GOT3 (cell line): Measurements from ENCODE around the gene ZC4H2.
"Not testable (repeated sequence)": the region's sequence is repeated elsewhere in the genome, so short reads cannot be mapped to it uniquely, and the experiment has no call there.

Source experiments
- DNase-seq: peaks from one replicate; lab custom pipeline; 2025; ENCODE audit warnings: mixed read lengths; lab: John Stamatoyannopoulos, UW

Gene ZC4H2, protein sequence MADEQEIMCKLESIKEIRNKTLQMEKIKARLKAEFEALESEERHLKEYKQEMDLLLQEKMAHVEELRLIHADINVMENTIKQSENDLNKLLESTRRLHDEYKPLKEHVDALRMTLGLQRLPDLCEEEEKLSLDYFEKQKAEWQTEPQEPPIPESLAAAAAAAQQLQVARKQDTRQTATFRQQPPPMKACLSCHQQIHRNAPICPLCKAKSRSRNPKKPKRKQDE

DNA sequence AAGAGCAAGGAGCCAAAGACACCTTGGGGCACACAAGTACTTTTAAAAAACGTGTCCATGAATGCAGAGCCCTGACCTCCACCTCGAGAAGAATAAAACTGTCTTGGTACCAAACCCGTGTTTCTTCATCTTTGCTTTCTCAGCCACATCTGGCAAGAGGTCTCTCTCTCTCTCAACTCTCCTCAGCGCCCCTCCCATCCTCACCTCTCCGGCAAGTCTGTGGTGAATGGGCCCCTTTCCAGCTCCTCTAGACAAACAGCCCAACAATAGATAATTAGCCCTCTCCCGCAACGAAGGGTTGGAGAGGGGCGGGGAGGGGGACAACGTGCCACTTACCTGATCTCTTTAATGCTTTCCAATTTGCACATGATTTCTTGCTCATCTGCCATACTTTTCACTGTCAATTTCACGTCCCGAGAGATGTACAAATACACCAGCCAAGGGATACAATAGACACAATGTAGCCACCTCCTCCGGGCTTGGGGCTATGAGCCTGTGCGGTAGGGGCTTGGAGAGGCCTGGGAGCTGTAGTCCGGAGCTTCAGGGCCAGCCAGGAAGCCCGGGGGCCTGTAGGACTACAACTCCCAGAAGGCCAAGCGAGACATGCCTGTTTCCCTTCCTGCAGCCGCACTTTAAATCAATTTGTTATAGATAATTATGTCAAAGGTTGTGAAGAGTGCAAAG, at the start of gene ZC4H2:
TSS of gene ZC4H2 (minus strand) at position 462 of the 684 bp plus-strand sequence. CDS start at position 389, 73 bp downstream.
- no peak for DNase-seq

DNA sequence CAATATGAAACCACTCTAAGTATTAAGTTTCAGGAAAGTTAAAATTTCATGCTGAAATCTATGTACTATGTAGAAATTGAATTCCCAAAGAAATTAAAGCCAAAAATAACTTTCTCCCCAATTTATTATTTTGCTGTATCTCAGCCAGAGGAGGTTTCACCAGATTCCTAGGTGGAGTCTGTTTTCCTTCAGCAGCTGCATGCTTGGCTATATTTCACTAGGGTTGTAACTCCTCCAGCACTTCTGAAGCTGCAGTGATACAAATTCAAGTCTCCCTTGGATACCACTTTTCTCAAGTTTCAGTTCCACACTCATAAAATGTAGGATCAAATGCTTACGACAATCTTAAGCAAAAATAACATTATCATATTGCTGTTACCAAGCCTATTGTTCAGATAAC, 41.2 kb upstream of the ZC4H2 start:
- no peak for DNase-seq

DNA sequence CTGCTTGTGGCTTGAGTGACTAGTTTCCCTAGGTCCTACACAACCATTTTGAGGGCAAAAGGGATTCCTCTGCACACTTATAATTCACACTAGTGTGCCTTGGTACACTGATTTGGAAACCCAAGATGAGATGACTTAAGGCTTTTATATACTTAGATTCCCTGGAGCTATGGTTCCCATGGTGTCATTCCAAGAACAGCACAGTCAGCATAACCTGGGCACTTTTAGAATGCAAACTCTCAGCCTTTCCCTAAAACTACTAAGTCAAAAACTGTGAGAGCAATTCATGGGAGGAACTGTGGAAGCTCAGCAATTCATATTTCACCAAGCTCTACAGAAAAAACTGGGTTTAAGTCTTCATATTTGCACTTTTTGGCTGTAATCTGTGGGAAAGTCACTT, 38.0 kb upstream of the ZC4H2 start:
- no peak for DNase-seq

DNA sequence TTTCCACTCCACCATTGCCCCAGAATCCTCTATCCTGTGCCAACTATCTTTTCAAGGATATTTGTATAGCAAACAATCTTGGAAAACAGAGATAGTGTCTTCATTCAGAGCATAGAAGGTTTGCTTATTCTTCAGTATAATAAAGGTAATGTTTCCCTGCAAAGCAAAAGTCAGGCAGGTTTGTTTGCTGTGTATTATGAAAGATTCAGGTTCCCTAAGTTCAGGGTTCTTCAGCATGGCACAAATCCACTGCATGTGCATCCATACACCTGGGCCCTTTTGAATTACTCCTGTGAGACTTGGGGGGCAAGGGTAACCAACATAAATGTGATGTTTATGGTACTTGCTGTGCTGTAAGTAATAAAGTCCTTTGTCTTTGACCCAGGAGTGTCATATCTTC, 33.2 kb upstream of the ZC4H2 start:
- DNase-seq, result no peak

DNA sequence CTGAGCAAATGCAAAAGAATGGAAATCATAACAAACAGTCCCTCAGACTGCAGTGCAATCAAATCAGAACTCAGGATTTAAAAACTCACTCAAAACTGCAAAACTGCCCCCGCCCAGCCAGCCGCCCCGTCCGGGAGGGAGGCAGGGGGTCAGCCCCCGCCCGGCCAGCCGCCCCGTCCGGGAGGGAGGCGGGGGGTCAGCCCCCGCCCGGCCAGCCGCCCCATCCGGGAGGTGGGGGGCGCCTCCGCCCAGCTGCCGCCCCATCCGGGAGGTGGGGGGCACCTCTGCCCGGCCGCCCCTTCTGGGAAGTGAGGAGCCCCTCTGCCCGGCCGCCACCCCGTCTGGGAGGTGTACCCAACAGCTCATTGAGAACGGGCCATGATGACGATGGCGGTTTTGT, 26.0 kb upstream of the ZC4H2 start:
- DNase-seq, result not testable (repeated sequence)

DNA sequence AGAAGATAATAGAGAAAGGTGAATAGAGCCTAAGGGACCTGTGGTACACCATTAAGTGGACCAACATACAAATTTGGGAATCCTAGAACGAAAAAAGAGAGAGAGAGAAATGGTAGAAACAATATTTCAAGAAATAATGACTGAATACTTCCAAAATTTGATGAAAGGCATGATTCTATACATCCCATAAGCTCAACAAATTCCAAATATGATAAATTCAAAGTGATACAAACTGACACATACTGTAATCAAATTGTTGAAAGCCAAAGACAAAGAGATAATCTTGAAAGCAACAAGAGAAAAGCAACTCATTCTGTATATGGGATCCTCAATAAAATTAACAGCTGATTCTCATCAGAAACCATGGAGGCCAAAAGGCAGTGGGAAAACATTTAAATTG, 20.6 kb upstream of the ZC4H2 start:
- DNase-seq, result no peak

DNA sequence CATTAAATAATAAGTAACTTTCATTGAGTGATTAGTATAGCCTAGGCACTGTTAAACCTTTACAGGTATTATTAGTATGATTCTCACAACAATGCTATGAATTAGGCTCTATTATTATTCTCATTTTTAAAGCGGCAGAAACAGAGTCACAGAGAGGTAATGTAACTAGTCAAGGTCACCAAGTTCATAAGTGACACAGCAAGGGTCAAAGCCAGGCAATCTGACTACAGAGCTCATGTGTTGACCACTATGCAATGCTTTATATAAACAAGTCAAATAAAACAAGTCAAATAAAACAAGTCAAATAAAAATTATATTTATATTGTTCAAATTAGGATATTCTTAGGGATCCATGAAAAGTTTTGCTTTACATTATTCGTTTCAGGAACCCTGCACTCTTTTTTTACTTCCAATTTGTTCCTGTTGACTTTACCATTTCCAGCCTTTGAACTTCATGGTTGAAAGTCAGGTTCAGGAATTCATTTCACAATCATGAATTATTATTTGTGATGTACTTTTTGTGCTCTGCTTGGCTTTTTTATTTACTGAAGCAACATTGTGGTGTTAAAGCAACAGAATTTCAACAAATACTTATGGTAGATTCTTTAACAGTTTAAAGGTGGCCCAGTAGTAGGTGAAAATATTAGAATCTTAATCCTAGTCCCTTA, 18.0 kb upstream of the ZC4H2 start:
- no peak for DNase-seq

DNA sequence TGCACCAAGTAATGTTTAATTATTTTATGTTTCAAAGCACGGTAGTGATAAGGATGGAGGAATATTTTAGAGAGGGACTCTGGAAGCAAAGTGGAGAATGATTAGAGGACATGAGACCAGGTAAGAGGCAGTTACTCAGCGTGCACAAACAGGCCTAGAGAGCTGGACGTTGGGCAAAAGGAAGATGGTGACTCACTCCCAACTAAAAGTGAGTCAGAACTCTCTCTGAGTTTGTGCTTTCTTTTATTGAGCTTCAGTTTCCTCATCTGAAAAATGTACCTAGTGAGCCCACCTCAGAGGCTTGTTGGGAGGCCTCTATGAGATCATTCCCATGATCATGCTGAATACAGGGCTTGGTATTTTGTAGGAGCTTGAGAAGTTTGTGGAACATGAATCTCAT, 1.6 kb upstream of the ZC4H2 start:
- DNase-seq, result no peak

DNA sequence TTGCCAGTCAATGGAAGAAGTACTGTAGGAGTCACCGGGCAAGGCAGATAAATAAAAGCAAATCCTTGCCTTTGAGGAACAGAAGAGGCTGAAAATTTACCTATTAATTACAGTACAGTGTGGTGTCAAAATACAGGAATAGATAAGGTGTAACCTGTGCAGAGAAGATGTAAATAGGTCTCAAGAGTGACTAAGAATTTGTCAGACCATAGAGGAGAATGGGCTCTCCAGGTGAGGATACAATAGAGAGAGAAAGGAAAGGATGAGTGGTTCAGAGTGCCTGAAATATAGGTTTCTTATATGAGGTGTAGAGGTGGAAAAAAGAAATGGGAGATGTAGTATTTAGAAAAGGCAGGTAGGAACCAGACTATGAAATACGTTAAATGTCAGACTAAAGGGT, 801 bp upstream of the ZC4H2 start:
- DNase-seq, result no peak

DNA sequence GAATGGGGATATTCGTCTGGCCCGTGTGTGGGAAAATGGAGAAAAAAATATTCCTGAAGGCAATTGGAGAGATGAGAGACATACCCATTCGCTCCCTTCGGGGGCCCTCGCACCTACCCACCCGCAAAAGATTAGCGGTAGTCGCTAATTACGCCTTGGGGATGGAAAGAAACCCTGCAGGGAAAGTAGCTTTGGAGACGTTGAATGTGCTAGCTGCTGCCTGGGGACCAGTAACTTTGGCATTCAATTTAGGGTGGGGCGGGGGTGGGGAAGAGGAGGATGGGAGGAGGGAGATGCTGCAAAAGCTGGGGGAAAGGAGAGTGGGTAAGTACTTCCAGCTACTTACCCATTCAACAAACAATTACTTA, 407 bp upstream of the ZC4H2 start:
- no peak for DNase-seq

DNA sequence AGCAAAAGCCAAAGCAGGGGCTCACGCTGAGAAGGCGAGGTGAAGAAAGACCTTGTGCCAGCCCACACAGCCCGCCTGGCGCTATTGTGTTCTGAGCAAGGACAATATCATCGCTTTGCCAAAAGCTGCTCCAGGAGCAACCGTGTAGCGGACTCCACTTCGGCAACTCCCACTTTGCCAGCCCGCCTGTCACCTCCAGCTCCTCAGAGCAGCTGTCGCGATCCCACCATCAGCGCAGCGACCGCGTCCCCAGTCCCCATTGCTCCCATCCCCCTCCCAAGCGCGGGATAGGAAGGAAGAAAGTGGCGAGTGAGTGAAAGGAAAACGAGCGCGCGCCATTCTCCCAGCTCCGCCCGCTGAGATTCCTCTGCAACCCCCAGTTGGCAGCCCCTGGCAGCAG, 759 bp downstream of the ZC4H2 start:
- DNase-seq, result no peak

DNA sequence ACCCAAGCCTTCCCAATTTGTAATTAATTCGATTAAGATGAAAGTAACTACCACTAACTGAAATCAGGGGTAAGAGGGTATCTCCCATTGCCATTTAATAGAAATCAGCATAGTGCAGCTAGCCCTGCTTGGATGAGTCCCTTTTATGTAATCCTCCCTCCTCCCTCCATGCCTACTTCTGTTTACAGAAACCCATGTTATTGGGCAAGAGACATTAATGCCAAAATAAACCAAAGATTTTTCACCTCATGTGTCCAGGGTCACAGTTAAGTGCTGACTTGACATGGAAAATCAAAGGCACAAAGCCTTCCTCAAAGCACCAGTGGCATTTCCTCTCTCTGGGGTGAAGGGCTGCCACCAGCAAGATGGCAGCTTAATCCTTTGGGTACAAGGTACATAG, 50.8 kb downstream of the ZC4H2 start:
- DNase-seq, result no peak

DNA sequence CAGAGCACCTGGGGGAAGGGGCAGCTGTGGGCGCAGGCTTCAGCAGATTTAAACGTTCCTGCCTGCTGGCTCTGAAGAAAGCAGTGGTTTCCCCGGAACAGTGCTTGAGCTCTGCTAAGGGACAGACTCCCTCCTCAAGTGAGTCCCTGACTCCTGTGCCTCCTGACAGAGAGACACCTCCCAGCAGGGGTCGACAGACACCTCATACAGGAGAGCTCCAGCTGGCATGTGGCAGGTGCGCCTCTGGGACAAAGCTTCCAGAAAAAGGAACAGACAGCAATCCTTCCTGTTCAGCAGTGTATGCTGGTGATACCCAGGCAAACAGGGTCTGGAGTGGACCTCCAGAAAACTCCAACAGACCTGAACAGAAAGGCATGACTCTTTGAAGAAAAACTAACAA, 68.1 kb downstream of the ZC4H2 start:
- DNase-seq, result no peak

DNA sequence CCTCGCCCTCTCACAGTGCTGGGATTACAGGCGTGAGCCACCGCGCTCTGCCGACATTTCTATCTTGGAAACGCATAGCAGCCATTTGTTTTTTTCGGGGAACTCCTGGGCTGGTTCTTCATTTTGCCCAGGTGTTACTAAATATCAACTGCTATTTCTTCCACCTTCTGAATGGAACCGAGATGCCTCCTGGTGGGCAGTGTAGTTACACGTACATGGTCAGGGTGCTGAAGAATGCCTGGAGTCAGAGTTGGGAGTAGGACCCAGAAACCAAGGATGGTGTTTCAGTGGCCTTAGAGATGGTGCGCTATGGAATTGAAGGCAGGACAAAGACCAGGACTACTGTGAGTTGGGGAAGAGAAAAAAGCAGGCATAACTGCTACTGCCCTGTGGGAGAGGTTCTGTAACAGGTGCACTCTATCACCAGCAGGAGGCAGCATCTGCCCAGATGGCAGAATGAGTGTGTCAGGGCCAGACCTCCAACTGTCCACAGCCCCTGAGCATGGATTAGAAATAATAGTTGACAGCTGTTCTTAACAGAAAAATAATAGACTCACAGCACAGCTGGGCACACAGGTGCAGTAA, 81.7 kb downstream of the ZC4H2 start:
- DNase-seq, result no peak

DNA sequence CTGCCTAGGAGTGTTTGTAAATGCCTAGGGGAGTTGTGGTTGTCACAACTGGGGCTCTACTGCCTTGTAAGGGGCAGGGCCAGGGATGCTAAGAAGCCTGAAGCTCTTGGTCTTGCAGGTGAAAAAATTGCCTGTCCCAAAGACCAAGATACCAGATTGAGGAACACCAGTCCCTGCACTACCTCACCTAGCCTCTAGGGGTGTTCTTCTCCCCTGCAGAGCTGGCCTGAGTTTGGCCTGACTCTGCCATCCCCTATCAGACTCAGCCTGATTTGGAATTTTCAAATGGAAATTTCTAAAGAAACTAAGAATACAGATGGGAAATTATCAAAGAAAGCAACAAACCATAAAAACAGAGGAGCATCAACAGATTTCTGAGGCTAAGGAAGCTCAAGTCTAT, 90.4 kb downstream of the ZC4H2 start:
- no peak for DNase-seq

DNA sequence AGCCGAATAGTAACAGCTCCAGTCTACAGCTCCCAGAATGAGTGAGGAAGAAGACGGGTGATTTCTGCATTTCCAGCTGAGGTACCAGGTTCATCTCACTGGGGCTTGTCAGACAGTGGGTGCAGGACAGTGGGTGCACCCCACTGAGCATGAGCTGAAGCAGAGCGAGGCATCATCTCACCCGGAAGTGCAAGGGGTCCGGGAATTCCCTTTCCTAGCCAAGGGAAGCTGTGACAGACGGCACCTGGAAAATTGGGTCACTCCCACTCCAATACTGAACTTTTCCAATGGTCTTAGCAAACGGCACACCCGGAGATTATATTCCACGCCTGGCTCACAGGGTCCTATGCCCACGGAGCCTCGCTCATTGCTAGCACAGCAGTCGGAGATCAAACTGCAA, 97.5 kb downstream of the ZC4H2 start:
- DNase-seq, result not testable (repeated sequence)

DNA sequence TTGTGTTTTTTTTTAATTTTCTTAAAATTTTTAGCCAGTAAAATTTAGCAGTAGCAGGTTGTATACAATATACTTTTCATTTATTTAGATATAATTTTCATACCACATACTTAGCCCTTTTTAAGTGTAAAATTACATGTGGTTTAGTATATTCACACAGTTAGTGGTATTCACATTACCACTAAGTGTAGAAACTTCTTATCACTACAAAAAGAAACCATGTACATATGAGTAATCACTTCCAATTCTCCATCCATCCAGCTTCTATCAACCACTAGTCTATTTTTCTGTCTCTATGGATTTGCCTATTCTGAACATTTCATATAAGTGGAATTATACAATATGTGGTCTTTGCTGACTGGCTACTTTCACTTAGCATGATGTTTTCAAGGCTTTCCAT, 109.0 kb downstream of the ZC4H2 start:
- no peak for DNase-seq
